A549 (cell line): Measurements from ENCODE around the gene PTPRF.

Source experiments
- EP300 ChIP-seq, 2 experiments: fragments of >200 bp; sonication (Bioruptor Twin); formaldehyde crosslinking; IDR thresholded peaks; 2 replicates in 1 of 2; 3 replicates in 1 of 2; pipeline ENCODE4 v1.6.1; 2016 to 2017
- TF ChIP-seq, protein P1 (sequence below): IDR thresholded peaks from 2 replicates; pipeline ENCODE4 v1.6.1; 2012
- TF ChIP-seq, protein P2 (sequence below): fragments of >200 bp; sonication (Bioruptor Twin); formaldehyde crosslinking; IDR thresholded peaks from 3 replicates; pipeline ENCODE4 v1.5.1; 2016

DNA sequence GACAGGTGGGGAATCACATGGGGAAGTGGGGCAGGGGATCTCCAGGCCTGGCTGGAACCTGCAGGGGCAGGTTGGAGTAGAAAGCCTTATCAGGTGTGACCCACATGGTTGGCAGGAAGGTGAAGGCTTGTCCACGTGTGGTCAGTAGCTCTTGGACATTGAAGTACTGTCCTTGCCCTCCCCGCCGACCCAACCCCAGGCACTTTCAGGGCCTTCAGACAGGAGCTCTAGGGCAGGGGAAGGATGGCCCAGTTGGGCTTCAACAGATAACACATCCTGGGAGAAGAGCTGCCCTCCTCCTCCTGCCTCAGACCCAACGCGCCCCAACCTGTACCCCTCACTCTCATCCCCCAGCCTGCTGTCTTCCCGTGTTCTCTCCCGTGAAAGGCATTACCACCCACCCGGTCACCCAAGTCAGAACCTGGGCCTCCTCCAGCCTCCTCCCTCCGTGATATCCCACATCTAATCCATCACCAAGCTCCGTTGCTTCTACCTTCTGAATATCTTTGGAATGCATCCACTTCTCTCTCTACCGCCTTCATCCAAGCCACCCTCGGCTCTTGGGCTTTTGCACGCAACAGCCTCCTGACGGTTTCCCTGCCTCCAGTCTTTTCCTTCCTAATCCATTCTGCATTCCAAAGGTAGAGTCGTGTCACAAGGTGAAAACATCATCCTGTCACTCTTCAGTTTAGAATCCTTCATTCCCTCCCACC, 15.9 kb downstream of the PTPRF start:
- TF ChIP-seq EP300 (IDR thresholded peaks at IDR 0.05), result no peak
- TF ChIP-seq, protein P1, sequence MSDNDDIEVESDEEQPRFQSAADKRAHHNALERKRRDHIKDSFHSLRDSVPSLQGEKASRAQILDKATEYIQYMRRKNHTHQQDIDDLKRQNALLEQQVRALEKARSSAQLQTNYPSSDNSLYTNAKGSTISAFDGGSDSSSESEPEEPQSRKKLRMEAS, result no peak
- TF ChIP-seq, protein P2, sequence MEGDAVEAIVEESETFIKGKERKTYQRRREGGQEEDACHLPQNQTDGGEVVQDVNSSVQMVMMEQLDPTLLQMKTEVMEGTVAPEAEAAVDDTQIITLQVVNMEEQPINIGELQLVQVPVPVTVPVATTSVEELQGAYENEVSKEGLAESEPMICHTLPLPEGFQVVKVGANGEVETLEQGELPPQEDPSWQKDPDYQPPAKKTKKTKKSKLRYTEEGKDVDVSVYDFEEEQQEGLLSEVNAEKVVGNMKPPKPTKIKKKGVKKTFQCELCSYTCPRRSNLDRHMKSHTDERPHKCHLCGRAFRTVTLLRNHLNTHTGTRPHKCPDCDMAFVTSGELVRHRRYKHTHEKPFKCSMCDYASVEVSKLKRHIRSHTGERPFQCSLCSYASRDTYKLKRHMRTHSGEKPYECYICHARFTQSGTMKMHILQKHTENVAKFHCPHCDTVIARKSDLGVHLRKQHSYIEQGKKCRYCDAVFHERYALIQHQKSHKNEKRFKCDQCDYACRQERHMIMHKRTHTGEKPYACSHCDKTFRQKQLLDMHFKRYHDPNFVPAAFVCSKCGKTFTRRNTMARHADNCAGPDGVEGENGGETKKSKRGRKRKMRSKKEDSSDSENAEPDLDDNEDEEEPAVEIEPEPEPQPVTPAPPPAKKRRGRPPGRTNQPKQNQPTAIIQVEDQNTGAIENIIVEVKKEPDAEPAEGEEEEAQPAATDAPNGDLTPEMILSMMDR, result no peak
